Omental fat pad (tissue), 4 donors: Measurements from ENCODE around the gene SAPCD2. TPM values are rescaled to one million over a fixed set of nuclear protein-coding genes. Genes with fewer than 3 reads are reported as not detected.

Source experiments
- ATAC-seq: fragments of 150-250 bp; one replicate; pipeline ENCODE4 v1.9.1; 2016; ENCODE audit warnings: mild to moderate bottlenecking, moderate library complexity; ENCODE audit not compliant: low FRiP score
- DNase-seq: peaks from one replicate; pipeline ENCODE4 v3.0.0-alpha.2; 2019; ENCODE audit warnings: low spot score
- CTCF ChIP-seq, 3 donors: fragments of 450-650 bp; IDR thresholded peaks; one replicate each; pipeline ENCODE4 v1.5.1; 2016 to 2017; ENCODE audit warnings: antibody characterized with exemption in 3 of 3, mild to moderate bottlenecking in 3 of 3, moderate library complexity in 2 of 3
- total RNA-seq, 4 donors: library from RNA; depleted of rRNA; stranded (reverse); fragments of >200 nt; gene quantifications; one replicate each; pipeline ENCODE4 v1.1.0, GENCODE V29; 2016

The SAPCD2 gene
- total RNA-seq, 4 donors from 2014 or later, result 0.13 to 1.8 (median 0.37) TPM; not detected in 1

DNA sequence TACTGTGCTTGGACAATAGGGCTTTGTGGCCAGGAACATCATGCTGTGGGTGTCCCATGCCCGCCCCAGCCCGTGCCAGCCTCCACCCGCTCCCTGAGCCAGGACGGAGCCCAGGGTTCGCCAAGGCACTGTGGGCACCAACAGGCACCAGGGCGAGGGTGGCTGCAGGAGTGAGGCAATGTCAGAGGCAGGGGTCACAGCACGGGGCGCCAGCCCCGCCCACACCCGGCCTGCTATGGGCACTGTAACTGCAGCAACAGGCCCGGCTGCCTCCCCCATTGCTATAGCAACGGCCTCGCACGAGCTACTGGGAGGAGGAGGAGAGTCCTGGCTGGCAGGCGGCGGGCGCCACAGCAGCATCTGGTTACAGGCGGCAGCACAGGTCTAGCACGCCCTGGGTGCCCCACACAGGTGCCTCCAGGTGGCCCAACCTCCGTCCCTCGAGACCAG is 44.8 kb downstream of the SAPCD2 start:
- TF ChIP-seq CTCF (IDR thresholded peaks at IDR 0.05), result no peak
- DNase-seq, result no peak
- ATAC-seq, result no peak

DNA sequence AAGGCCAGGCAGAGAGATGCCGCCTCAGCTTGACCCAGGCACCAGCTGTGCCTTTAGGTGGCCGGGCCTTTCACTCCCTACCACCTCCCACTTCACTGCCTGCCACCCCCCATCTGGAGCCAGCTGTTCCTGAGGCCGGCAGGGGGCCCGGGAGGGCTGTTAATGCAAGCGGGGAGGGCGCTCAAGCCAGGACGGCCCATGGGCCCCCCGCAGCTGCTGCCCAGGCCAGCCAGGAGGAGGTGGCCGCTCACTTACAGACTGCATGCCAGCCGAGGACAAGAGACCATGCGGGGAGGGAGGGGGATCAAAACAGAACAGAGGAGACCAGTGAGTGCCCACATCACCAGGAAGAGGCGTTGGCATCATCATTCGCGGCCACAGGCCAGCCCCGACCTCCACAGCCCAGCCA is 46.8 kb downstream of the SAPCD2 start:
- no peak for TF ChIP-seq CTCF (IDR thresholded peaks at IDR 0.05)
- DNase-seq (no peak), ATAC-seq (no peak)

GRCh38 chr9:137023157-137023556 is 47.2 kb downstream of the SAPCD2 start:
- DNase-seq, result no peak
- ATAC-seq, result no peak
- TF ChIP-seq CTCF (IDR thresholded peaks at IDR 0.05), result no peak

- TF ChIP-seq CTCF (IDR thresholded peaks at IDR 0.05), result no peak
- no peak for DNase-seq
- ATAC-seq, result no peak
These were observed 47.7 kb downstream of the SAPCD2 start for GRCh38 chr9:137022662-137023008.

- TF ChIP-seq CTCF (IDR thresholded peaks at IDR 0.05), result no peak
- DNase-seq, result no peak
- ATAC-seq, result no peak
These were observed 48.2 kb downstream of the SAPCD2 start for GRCh38 chr9:137021979-137022661.

DNA sequence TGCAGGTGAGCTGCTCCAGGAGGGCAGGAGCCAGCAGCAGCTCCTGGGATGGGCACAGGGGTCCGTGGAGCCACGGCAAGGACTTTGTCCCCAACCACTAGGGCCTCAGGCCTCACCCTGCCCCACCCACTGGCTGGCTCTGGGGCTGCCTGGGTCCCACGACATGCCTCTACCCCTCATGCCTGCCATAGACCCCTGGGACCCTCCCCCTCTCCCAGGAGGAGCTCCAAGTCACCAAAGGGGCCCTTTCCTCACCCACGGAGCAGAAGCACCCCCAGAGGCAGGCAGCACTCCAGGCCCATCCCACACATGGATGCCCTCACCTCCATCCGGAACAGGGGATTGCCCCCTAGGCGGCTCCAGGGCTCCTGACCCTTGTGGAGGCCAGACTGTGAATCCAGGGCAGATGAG is 48.8 kb downstream of the SAPCD2 start:
- DNase-seq (no peak), ATAC-seq (no peak)
- TF ChIP-seq CTCF (IDR thresholded peaks at IDR 0.05), result no peak
